ENCODE measurements around the gene DTWD1.
A peak's percentile ranks its signal among the peaks of the same experiment; 100 is the strongest.
"Not testable (repeated sequence)": the region's sequence is repeated elsewhere in the genome, so short reads cannot be mapped to it uniquely, and the experiment has no call there.

Gene DTWD1

GRCh38 chr15:49620658-49621368 lies at the start of gene DTWD1, which contains the start of gene FAM227B:
Gene DTWD1, plus strand, starts transcription at chr15:49621048. Its CDS starts 4,120 bp downstream, at chr15:49625168.
Gene FAM227B, minus strand, starts transcription at chr15:49620818. Its CDS starts 5,647 bp downstream, at chr15:49615171.
- DNase-seq = peak; percentile 97

- no peak for DNase-seq
These were observed 47.4 kb upstream of the DTWD1 start for GRCh38 chr15:49573421-49573820.

GRCh38 chr15:49589030-49589429 lies 31.8 kb upstream of the DTWD1 start:
- no peak for DNase-seq

GRCh38 chr15:49592829-49593316 lies 28.0 kb upstream of the DTWD1 start:
- not testable (repeated sequence) for DNase-seq

- DNase-seq = no peak
These were observed 16.0 kb upstream of the DTWD1 start for GRCh38 chr15:49604625-49605409.

- DNase-seq = no peak
These were observed 15.3 kb upstream of the DTWD1 start for GRCh38 chr15:49605588-49605987.

GRCh38 chr15:49606594-49606993 lies 14.3 kb upstream of the DTWD1 start:
- no peak for DNase-seq

- DNase-seq = no peak
These were observed 10.5 kb upstream of the DTWD1 start for GRCh38 chr15:49610157-49610918.

- not testable (repeated sequence) for DNase-seq
These were observed 8.6 kb upstream of the DTWD1 start for GRCh38 chr15:49612240-49612639.

GRCh38 chr15:49619226-49619625 lies 1.6 kb upstream of the DTWD1 start:
- DNase-seq = no peak

GRCh38 chr15:49620199-49620598 lies 649 bp upstream of the DTWD1 start:
- DNase-seq = no peak

- peak; percentile 58 for DNase-seq
These were observed 558 bp downstream of the DTWD1 start for GRCh38 chr15:49621401-49621811.

- no peak for DNase-seq
These were observed 1.0 kb downstream of the DTWD1 start for GRCh38 chr15:49621887-49622286.

GRCh38 chr15:49622561-49622960 lies 1.7 kb downstream of the DTWD1 start:
- no peak for DNase-seq

- DNase-seq = no peak
These were observed 3.2 kb downstream of the DTWD1 start for GRCh38 chr15:49624056-49624455.

- DNase-seq = no peak
These were observed 4.7 kb downstream of the DTWD1 start for GRCh38 chr15:49625460-49626036.

- peak; percentile 87 for DNase-seq
These were observed 6.6 kb downstream of the DTWD1 start for GRCh38 chr15:49627407-49627877.

- peak; percentile 10 for DNase-seq
These were observed 7.5 kb downstream of the DTWD1 start for GRCh38 chr15:49628379-49628778.

GRCh38 chr15:49637857-49638256 lies 17.0 kb downstream of the DTWD1 start:
- no peak for DNase-seq

- no peak for DNase-seq
These were observed 23.5 kb downstream of the DTWD1 start for GRCh38 chr15:49644364-49644794.

GRCh38 chr15:49645277-49645676 lies 24.4 kb downstream of the DTWD1 start:
- no peak for DNase-seq

GRCh38 chr15:49645941-49646340 lies 25.1 kb downstream of the DTWD1 start:
- no peak for DNase-seq

GRCh38 chr15:49646891-49647290 lies 26.0 kb downstream of the DTWD1 start:
- DNase-seq = no peak
